Astrocyte of the cerebellum (primary cell): Measurements from ENCODE around the gene FLYWCH2.
"Not testable (repeated sequence)": the region's sequence is repeated elsewhere in the genome, so short reads cannot be mapped to it uniquely, and the experiment has no call there.

Source experiments
- DNase-seq: peaks from one replicate; pipeline ENCODE4 v3.0.0-alpha.2; 2011; ENCODE audit warnings: low read depth
- H3K4me3 ChIP-seq: 2 replicates; pipeline ENCODE4 v1.5.1; 2011; ENCODE audit warnings: mild to moderate bottlenecking, low read depth, low read length, moderate library complexity
- in situ Hi-C: cut with HindIII; loops from 2 replicates; pipeline ENCODE4 v1.10.0; 2017; ENCODE audit warnings: low sequenced_read_pairs
- TF ChIP-seq, protein P1 (sequence below): IDR thresholded peaks from 2 replicates; pipeline ENCODE4 v1.5.1; 2012; ENCODE audit warnings: low read length, low read depth, moderate library complexity, mild to moderate bottlenecking; ENCODE audit errors: missing control alignments

The FLYWCH2 gene

DNA sequence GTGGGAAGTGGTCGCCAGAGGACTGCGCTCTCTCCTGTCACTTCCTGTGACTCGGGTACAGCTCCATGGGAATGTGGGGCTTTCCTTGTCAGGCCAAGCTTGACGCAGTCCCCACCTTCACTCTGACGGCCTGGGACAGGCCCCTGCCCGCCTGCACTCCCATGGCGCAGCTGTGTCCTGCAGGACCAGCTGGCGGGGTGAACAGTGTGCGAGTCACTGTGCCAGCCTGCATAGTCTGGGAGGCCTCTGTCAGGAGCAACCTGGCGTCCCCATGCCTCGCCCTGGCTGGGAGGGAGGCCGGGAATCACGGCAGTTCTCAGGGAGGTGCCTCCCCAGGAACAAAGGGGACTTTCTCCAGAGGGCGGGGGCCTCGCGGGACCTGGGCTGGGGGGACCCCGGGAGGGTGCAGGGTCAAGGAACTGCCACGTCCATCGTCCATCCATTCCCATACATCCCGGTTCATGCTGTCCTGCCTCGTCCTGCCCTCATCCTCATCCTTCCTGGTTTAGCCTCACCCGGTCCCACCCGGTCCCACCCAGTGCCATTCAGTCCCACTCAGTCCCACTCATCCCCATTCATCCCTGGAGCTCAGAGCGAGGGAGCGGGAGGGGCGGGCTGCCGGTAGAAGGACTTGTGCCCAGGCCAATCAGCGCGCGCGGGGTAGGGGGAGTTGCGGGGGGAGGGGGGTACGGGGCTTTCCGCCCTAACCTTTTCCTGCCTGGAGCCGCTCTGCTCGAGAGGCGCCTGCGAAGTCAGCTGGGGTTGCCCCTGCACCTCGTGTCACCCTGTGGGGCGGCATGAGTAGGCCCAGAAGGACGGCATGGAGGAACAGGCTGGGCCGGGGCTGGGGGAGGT, 42.1 kb downstream of the FLYWCH2 start:
- TF ChIP-seq, protein P1, sequence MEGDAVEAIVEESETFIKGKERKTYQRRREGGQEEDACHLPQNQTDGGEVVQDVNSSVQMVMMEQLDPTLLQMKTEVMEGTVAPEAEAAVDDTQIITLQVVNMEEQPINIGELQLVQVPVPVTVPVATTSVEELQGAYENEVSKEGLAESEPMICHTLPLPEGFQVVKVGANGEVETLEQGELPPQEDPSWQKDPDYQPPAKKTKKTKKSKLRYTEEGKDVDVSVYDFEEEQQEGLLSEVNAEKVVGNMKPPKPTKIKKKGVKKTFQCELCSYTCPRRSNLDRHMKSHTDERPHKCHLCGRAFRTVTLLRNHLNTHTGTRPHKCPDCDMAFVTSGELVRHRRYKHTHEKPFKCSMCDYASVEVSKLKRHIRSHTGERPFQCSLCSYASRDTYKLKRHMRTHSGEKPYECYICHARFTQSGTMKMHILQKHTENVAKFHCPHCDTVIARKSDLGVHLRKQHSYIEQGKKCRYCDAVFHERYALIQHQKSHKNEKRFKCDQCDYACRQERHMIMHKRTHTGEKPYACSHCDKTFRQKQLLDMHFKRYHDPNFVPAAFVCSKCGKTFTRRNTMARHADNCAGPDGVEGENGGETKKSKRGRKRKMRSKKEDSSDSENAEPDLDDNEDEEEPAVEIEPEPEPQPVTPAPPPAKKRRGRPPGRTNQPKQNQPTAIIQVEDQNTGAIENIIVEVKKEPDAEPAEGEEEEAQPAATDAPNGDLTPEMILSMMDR, result no peak
- DNase-seq, result no peak
- in situ Hi-C loops, result no loop called here
- no peak overlapping the region for H3K4me3 ChIP-seq

DNA sequence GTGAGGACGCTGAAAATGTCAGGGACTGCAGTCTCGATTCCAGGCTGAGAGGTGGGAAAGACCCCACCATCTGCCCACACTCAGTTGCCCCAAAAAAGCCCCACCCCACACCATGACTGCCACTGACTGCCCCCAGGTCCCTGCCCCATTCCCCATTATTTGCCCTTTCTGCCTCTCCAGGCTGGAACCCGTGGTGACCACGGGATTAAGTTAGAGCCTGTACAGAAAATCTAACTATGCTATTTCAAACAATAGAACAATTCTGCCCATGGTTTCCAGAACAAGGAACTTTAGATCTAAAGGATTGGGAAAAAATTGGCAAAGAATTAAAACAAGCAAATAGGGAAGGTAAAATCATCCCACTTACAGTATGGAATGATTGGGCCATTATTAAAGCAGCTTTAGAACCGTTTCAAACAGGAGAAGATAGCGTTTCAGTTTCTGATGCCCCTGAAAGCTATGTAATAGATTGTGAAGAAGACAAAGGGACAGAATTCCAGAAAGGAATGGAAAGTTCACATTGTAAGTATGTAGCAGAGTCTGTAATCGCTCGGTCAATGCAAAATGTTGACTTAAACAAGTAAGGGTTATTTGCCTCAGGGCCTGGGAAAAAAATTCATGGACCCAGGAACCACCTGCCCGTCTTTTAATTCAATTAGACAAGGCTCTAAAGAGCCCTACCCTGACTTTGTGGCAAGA, 43.1 kb downstream of the FLYWCH2 start:
- no peak overlapping the region for H3K4me3 ChIP-seq
- TF ChIP-seq, protein P1, result no peak
- in situ Hi-C loops, result no loop called here
- DNase-seq, result no peak

DNA sequence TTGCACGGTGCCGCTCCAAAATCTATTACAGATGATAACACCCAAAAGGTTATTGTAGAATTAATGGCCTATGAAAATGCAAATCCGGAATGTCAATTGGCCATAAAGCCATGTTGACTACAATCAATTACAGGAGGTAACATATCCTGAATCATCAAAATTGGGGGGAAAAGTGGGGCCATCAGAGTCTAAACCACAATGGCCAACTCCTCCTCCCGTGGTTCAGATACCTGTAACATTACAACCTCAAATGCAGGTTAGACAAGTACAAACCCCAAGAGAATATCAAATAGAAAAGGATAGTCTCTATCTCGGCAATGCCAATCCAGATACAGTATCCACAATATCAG, 43.6 kb downstream of the FLYWCH2 start:
- in situ Hi-C loops, result no loop called here
- TF ChIP-seq, protein P1, result no peak
- DNase-seq, result no peak
- H3K4me3 ChIP-seq, result no peak overlapping the region

DNA sequence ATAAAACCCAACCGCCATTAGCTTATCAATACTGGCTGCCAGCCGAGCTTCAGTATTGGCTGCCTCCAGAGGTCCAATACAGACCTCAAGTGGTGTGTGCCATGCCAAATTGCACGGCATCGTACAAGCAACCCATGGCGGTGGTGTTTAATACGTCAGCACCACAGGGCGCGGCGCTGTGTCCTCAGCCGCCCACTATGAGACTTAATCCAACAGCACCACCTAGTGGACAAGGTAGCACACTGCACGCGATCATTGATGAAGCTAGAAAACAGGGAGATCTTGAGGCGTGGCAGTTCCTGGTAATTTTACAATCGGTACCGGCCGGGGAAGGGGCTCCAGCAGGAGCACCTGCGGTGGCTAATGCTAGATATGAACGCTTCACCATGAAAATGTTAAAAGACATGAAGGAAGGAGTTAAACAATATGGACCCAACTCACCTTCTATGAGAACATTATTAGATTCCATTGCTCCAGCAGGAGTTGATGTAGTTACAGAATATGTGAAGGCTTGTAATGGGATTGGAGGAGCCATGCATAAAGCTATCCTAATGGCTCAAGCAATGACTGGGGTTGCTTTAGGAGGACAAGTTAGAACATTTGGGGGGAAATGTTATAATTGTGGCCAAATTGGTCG, 44.1 kb downstream of the FLYWCH2 start:
- TF ChIP-seq, protein P1, result peak; percentile 90
- no peak overlapping the region for H3K4me3 ChIP-seq
- DNase-seq, result peak; percentile 70
- in situ Hi-C loops, result no loop called here

DNA sequence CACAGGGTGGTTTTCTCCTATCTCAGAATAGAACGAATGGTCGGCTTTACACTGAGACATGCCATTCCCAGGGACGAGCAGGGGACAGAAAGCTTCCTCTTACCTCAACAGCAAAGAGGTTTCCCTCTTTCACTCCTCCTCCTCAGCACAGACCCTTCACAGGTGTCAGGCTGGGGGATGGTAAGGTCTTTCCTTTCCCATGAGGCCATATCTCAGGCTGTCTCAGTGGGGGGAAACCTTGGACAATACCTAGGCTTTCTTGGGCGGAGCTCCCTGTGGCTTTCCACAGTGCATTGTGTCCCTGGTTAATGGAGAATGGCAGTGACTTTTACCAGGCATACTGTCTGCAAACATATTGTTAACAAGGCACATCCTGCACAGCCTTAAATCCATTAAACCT, 45.1 kb downstream of the FLYWCH2 start:
- H3K4me3 ChIP-seq, in situ Hi-C loops, DNase-seq: not testable (repeated sequence)

DNA sequence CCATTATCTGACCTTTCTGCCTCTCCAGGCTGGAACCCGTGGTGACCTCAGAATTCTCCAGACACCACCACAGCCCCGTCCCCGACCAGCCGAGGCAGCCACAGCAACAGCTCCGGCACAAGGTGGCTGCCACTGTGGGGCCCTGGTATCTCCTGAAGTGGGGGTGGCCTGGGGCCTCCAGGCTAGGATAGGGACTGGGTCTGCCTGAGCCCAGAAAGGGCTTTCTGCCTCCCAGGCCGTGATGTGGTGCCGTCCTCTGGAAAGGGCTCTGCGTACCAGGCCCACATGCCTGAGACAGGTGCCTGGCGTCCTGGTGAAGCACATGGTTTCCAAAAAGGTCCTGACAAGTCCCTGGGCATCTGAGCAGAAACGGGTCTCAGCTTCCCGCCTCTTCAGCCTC, 45.8 kb downstream of the FLYWCH2 start:
- TF ChIP-seq, protein P1, result no peak
- in situ Hi-C loops, result no loop called here
- DNase-seq, result no peak
- no peak overlapping the region for H3K4me3 ChIP-seq

DNA sequence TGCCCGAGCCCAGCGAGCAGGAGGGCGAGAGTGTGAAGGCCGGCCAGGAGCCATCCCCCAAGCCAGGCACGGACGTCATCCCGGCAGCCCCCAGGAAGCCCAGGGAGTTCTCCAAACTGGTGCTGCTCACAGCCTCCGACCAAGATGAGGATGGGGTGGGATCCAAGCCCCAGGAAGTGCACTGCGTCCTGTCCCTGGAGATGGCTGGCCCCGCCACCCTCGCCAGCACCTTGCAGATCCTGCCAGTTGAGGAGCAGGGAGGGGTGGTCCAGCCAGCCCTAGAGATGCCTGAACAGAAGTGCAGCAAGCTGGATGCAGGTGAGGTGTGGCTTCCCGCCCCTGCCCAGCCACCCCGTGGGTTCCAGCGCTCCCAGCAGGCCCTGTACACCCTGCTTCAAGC, 46.7 kb downstream of the FLYWCH2 start:
- in situ Hi-C loops, result no loop called here
- DNase-seq, result no peak
- no peak overlapping the region for H3K4me3 ChIP-seq
- TF ChIP-seq, protein P1, result no peak
